RWPE2 (cell line): Measurements from ENCODE around the gene CILP2.

Experiments
- ATAC-seq: fragments of 200-7000 bp; cut with Tn5 transposase; 3 replicates; pipeline ENCODE4 v1.9.1; 2021; ENCODE audit warnings: low read depth
- DNase-seq: peaks from one replicate; pipeline ENCODE4 v3.0.0-alpha.2; 2020; ENCODE audit warnings: low spot score
- H3K27ac ChIP-seq: fragments of 450-650 bp; 2 replicates; pipeline ENCODE4 v1.5.1; 2017; ENCODE audit warnings: mild to moderate bottlenecking; ENCODE audit not compliant: poor library complexity, severe bottlenecking
- H3K27me3 ChIP-seq: fragments of 250-450 bp; sonication (Bioruptor Pico); 2 replicates; pipeline ENCODE4 v1.5.1; 2021; ENCODE audit warnings: mild to moderate bottlenecking, moderate library complexity; ENCODE audit not compliant: insufficient read depth, poor library complexity, severe bottlenecking
- H3K36me3 ChIP-seq: fragments of 250-450 bp; sonication (Bioruptor Pico); 2 replicates; pipeline ENCODE4 v1.5.1; 2020; ENCODE audit warnings: low read depth, mild to moderate bottlenecking, moderate library complexity
- H3K4me1 ChIP-seq: fragments of 250-450 bp; sonication (Bioruptor Pico); 2 replicates; pipeline ENCODE4 v1.5.1; 2021; ENCODE audit warnings: mild to moderate bottlenecking, moderate library complexity; ENCODE audit not compliant: insufficient read depth, poor library complexity, severe bottlenecking
- H3K4me3 ChIP-seq: fragments of 250-450 bp; sonication (Bioruptor Pico); 2 replicates; pipeline ENCODE4 v1.5.1; 2021; ENCODE audit warnings: mild to moderate bottlenecking, moderate library complexity; ENCODE audit not compliant: severe bottlenecking
- H3K9me3 ChIP-seq: fragments of 250-450 bp; sonication (Bioruptor Pico); 2 replicates; pipeline ENCODE4 v1.5.1; 2021; ENCODE audit warnings: mild to moderate bottlenecking, moderate library complexity; ENCODE audit not compliant: severe bottlenecking
- CTCF ChIP-seq: fragments of 450-650 bp; IDR thresholded peaks from one replicate; pipeline ENCODE4 v1.5.1; 2017; ENCODE audit warnings: mild to moderate bottlenecking, moderate library complexity; ENCODE audit not compliant: poor library complexity, severe bottlenecking

CILP2 gene

GRCh38 chr19:19532806-19533701 is 5.0 kb upstream of the CILP2 start:
- Histone ChIP-seq H3K4me3 (no peak overlapping the region), H3K27ac (no peak overlapping the region), H3K4me1 (no peaks in the 10 kb centered on the region), H3K9me3 (no peaks in the 10 kb centered on the region), H3K36me3 (no peaks in the 10 kb centered on the region), H3K27me3 (peaks cover 8% of the 10 kb centered on the region)
- DNase-seq (no peak), ATAC-seq (no peak)
- no peak for TF ChIP-seq CTCF

GRCh38 chr19:19533841-19534240 is 4.2 kb upstream of the CILP2 start:
- Histone ChIP-seq H3K4me1 (no peaks in the 10 kb centered on the region), H3K4me3 (no peak overlapping the region), H3K36me3 (no peaks in the 10 kb centered on the region), H3K27ac (no peak overlapping the region), H3K27me3 (peaks cover 16% of the 10 kb centered on the region), H3K9me3 (no peaks in the 10 kb centered on the region)
- ATAC-seq (no peak), DNase-seq (no peak)
- TF ChIP-seq CTCF = no peak

GRCh38 chr19:19534556-19535265 is 3.4 kb upstream of the CILP2 start:
- Histone ChIP-seq H3K4me1 (no peaks in the 10 kb centered on the region), H3K9me3 (no peaks in the 10 kb centered on the region), H3K4me3 (no peak overlapping the region), H3K27me3 (peaks cover 18% of the 10 kb centered on the region), H3K36me3 (no peaks in the 10 kb centered on the region), H3K27ac (no peak overlapping the region)
- no peak for TF ChIP-seq CTCF
- ATAC-seq (no peak), DNase-seq (peak; percentile 61)

- Histone ChIP-seq H3K27me3 (peaks cover 18% of the 10 kb centered on the region), H3K4me3 (no peak overlapping the region), H3K36me3 (no peaks in the 10 kb centered on the region), H3K4me1 (no peaks in the 10 kb centered on the region), H3K27ac (no peak overlapping the region), H3K9me3 (no peaks in the 10 kb centered on the region)
- TF ChIP-seq CTCF = no peak
- DNase-seq = peak; percentile 65
- ATAC-seq = no peak
These were observed 2.5 kb upstream of the CILP2 start for GRCh38 chr19:19535311-19536191.
